ENCODE measurements around the gene STXBP1. TPM values are rescaled to one million over a fixed set of nuclear protein-coding genes. Genes with fewer than 3 reads are reported as not detected.
A peak's percentile ranks its signal among the peaks of the same experiment; 100 is the strongest.

STXBP1 gene
- total and polyA plus RNA-seq, 2 of the 13 experiments (the other 11 are each of a cell fraction or from before 2014, with no cell fraction given) = 2.9 TPM

DNA sequence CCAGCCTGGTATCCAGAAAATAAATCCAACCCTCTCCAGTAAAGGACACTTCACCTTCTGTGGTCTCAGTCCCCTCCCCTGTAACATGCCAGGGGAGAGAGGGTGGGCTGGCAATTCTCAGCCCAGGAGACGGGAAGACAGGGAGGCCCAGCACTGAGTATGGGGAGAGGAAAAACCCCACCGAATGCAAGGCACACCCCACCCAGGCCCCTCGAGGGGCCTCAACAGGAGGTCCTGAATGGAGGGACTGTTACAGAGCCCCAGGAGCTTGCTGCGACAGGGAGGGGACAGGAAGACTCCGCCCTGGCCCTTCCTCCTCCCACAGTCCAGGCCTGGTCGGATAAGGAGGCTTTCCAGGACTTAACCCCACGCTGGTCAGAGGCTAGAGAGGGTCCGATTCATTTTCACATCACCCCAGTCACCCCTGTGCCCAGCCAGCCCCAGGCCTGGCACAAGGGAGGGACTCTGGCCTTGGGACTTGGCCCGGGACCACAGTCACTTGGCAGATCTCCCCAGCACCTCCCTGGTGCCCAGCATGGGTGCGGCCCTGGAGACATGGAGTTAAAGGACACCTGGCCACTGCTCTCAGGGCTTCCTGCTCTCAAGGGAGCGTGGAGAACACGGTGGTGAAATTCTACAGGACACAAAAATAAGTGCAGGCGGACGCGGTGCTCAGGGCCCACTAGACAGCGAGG, 44.9 kb upstream of the STXBP1 start (continued):
- no peak for TF ChIP-seq ZNF460 (CRISPR knock-in tag; IDR thresholded peaks at IDR 0.05; ENCODE audit: borderline replicate concordance)
- TF ChIP-seq ZNF235 (CRISPR knock-in tag; IDR thresholded peaks at IDR 0.05; ENCODE audit: borderline replicate concordance) = no peak
- no peak for TF ChIP-seq ZNF781 (CRISPR knock-in tag; IDR thresholded peaks at IDR 0.05; ENCODE audit: borderline replicate concordance, not compliant biosample characterization)
- TF ChIP-seq ZNF768 (CRISPR knock-in tag; IDR thresholded peaks at IDR 0.05) = peak; percentile 34; the same call in 1 of the 2 replicates

DNA sequence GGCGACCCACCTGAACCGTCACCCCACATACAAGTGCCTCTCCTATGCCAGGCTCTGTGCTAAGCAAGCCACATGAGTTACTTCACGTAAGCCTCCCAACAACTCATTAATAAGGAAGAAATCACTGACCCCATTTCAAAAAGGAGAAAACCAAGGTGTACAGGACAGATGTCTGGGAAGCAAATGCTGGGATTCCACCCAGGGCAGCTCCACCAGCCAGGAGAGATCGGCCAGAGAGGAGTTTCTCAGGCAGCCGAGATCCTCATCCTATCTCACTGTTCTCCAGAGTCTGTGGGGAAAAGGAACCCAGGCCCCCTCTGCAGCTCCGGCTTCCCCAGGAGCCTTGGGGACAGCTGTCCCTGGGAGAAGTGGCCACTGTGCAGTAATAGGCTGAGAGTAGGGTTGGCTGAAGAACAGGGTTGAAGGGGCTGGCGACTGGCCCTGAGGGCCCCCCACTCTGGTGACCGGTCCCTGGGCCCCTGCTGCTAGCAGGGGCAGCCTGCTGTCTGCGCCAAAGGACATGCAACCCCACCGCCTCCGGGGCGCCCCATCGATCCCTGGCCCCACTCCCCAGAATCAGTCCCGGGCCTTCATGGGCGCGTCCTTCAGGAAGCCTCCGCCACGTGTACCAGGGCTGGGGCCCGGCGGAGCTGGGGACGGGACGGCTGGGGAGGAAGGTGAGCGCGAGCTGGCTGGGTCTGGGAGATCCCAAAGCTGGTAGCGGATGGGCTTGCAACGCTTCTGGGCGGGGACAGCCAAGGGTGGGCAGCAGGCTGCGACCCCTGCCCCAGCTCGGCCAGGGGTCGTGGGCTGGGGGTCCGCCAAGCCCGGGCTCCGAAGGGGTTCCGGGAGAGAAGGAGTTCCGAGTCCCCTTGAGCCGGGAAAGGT, 44.1 kb upstream of the STXBP1 start:
- Histone ChIP-seq H3K9ac (ENCODE audit: insufficient read depth, low read depth, low read length) (peak overlapping the region; percentile 82), H3K27ac (ENCODE audit: extremely low read length, insufficient read depth, low read length) (peak overlapping the region; percentile 25), H4K20me1 (ENCODE audit: insufficient read depth, low read length) (peaks cover 3% of the 10 kb centered on the region; the same call in 1 of the 2 replicates), H3K27me3 (ENCODE audit: control insufficient read depth in 1 of 2, insufficient read depth in 2 of 2, low read length in 2 of 2) (no peaks in the 10 kb centered on the region; a peak in 2 of 5 replicates), H3K79me2 (ENCODE audit: insufficient read depth, low read length) (peaks cover 37% of the 10 kb centered on the region), H3K4me2 (ENCODE audit: low read depth, low read length) (peak overlapping the region; percentile 86), H3K9me3 (ENCODE audit: low read length) (no peaks in the 10 kb centered on the region), H3K36me3 (replicated peaks in 1 of 2; ENCODE audit: control insufficient read depth in 1 of 2, insufficient read depth in 2 of 2, low read length in 2 of 2) (peaks cover 3 to 4% of the 10 kb centered on the region in 2 experiments; a peak in 3 of 5 replicates), H2AFZ (ENCODE audit: low read length) (no peak overlapping the region), H3K4me3 (replicated peaks in 1 of 3; ENCODE audit: insufficient read depth in 1 of 3, low read depth in 2 of 3, low read length in 3 of 3) (peak overlapping the region; percentile 75 to 86 (median 84)), H3K4me1 (ENCODE audit: insufficient read depth, low read length) (peaks cover 53% of the 10 kb centered on the region)
- WGBS (ENCODE audit: low lambda C conversion rate) = 2% methylated on average over 7 of the region's 36 CpGs
- ChIA-PET POLR2A (interaction anchor here (0.9 to 2.4 kb wide), 4 partner anchors 8 to 180 kb away, joined by 3 to 9 read pairs (median 6); no protein-coding TSS in a partner anchor), CTCF (ENCODE audit: low intra/inter-chr PET ratio, low total read pairs) (no interaction called here)
- BruUV-seq (replicated peaks) = no TSS peak
- intact Hi-C loops (cut with micrococcal nuclease; ENCODE audit: unreplicated experiment) = no loop called here
- FAIRE-seq = no peak
- ATAC-seq = peak; percentile 54
- no peak for DNase-seq (ENCODE audit: low spot score)
- in situ Hi-C loops (cut with HindIII; ENCODE audit: extremely low pct_ligation_motif_present, low pct_unique_long_range_greater_than_20kb) = no loop called here
- TF ChIP-seq, protein P1, sequence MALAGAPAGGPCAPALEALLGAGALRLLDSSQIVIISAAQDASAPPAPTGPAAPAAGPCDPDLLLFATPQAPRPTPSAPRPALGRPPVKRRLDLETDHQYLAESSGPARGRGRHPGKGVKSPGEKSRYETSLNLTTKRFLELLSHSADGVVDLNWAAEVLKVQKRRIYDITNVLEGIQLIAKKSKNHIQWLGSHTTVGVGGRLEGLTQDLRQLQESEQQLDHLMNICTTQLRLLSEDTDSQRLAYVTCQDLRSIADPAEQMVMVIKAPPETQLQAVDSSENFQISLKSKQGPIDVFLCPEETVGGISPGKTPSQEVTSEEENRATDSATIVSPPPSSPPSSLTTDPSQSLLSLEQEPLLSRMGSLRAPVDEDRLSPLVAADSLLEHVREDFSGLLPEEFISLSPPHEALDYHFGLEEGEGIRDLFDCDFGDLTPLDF (CRISPR knock-in tag; IDR thresholded peaks at IDR 0.05) = no peak
- TF ChIP-seq, protein P2, sequence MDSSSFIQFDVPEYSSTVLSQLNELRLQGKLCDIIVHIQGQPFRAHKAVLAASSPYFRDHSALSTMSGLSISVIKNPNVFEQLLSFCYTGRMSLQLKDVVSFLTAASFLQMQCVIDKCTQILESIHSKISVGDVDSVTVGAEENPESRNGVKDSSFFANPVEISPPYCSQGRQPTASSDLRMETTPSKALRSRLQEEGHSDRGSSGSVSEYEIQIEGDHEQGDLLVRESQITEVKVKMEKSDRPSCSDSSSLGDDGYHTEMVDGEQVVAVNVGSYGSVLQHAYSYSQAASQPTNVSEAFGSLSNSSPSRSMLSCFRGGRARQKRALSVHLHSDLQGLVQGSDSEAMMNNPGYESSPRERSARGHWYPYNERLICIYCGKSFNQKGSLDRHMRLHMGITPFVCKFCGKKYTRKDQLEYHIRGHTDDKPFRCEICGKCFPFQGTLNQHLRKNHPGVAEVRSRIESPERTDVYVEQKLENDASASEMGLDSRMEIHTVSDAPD (CRISPR knock-in tag; IDR thresholded peaks at IDR 0.05) = no peak
- no peak for TF ChIP-seq EZH2 (conservative IDR thresholded peaks at IDR 0.05; ENCODE audit: low read depth, low read length)
- TF ChIP-seq CEBPG (CRISPR knock-in tag; IDR thresholded peaks at IDR 0.05) = no peak
- TF ChIP-seq, protein P3, sequence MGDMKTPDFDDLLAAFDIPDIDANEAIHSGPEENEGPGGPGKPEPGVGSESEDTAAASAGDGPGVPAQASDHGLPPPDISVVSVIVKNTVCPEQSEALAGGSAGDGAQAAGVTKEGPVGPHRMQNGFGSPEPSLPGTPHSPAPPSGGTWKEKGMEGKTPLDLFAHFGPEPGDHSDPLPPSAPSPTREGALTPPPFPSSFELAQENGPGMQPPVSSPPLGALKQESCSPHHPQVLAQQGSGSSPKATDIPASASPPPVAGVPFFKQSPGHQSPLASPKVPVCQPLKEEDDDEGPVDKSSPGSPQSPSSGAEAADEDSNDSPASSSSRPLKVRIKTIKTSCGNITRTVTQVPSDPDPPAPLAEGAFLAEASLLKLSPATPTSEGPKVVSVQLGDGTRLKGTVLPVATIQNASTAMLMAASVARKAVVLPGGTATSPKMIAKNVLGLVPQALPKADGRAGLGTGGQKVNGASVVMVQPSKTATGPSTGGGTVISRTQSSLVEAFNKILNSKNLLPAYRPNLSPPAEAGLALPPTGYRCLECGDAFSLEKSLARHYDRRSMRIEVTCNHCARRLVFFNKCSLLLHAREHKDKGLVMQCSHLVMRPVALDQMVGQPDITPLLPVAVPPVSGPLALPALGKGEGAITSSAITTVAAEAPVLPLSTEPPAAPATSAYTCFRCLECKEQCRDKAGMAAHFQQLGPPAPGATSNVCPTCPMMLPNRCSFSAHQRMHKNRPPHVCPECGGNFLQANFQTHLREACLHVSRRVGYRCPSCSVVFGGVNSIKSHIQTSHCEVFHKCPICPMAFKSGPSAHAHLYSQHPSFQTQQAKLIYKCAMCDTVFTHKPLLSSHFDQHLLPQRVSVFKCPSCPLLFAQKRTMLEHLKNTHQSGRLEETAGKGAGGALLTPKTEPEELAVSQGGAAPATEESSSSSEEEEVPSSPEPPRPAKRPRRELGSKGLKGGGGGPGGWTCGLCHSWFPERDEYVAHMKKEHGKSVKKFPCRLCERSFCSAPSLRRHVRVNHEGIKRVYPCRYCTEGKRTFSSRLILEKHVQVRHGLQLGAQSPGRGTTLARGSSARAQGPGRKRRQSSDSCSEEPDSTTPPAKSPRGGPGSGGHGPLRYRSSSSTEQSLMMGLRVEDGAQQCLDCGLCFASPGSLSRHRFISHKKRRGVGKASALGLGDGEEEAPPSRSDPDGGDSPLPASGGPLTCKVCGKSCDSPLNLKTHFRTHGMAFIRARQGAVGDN (CRISPR knock-in tag; IDR thresholded peaks at IDR 0.05) = peak; percentile 71
- TF ChIP-seq NR2F1 (CRISPR knock-in tag; IDR thresholded peaks at IDR 0.05) = no peak
- peak; percentile 58; the same call in 1 of the 2 replicates for TF ChIP-seq KAT7 (CRISPR knock-in tag; IDR thresholded peaks at IDR 0.05; ENCODE audit: borderline replicate concordance)
- peak; percentile 45; the same call in 1 of the 2 replicates for TF ChIP-seq MEIS2 (CRISPR knock-in tag; IDR thresholded peaks at IDR 0.05)
- 0 out of 2 replicates have a peak, but pooled peaks have one; percentile 30 for TF ChIP-seq ETV6 (CRISPR knock-in tag; conservative IDR thresholded peaks at IDR 0.05)
- no peak for TF ChIP-seq STAT5B (CRISPR knock-in tag; IDR thresholded peaks at IDR 0.05)

All from HepG2 (cell line).